NCI-H2227 (cell line): ENCODE data around the gene RNU5D-1.
"Not testable (repeated sequence)": the region's sequence is repeated elsewhere in the genome, so short reads cannot be mapped to it uniquely, and the experiment has no call there.

Experiments
- DNase-seq: peaks from one replicate; lab custom pipeline; 2025; ENCODE audit not compliant: unreplicated experiment; lab: John Stamatoyannopoulos, UW

The RNU5D-1 gene

DNA sequence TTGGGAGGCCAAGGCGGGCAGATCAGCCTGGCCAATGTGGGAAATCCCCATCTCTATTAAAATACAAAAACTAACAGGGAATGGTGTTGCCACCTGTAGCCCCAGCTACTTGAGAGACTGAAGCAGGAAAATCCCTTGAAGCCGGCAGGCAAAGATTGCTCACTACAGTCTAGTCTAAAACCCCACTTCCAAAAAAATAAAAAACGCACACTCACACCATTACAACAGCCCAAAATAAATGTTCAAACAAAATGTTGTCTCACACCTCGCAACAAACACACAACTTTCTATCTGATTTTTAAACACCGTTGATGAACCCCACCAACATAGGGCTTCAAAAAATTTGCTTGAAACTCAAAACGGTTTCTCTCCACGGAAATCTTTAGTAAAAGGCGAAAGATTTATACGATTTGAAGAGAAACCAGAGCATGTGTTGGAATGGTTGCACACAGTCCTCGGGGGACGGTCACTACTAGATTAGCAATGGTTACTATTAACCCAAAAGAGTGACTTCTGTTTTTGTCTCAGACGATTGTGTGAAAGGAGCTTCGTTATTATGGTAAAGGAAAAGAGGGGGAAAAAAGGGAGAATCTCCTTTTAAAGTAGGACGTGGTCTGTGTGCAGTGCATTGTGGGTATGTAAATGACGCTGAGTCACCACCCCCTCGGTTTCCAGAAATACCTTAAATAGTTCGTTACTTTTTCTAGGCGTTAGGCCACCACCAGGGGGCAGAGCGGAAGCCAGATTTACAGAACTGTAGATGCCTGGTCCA is at the start of gene RNU5D-1:
Gene RNU5D-1, minus strand, starts transcription at position 430 of the 772 bp plus-strand sequence.
- peak; percentile 96 for DNase-seq

DNA sequence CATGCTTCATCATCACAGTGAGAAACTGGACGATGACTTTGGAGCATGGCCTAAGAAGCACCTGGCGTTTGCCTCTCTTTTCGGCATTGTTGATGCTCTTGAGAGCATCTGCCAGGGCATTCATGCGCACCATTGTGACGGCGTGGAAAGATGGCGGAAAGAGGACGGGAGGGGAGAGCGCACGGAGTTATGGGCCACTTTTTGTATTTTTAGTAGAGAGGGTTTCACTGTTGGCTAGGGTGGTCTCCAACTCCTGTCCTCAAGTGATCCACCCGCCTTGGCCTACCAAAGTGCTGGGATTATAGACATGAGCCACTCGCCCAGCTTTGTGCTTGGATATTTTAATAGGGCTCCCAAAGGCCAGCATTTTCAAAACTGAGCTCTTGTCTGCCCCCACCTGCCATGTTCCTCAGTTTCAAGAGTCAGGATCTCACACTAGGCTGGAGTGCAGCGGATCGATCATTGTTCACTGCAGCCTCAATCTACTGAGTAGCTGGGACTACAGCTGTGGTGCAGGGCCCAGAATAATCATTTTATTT is 49.7 kb upstream of the RNU5D-1 start:
- no peak for DNase-seq

DNA sequence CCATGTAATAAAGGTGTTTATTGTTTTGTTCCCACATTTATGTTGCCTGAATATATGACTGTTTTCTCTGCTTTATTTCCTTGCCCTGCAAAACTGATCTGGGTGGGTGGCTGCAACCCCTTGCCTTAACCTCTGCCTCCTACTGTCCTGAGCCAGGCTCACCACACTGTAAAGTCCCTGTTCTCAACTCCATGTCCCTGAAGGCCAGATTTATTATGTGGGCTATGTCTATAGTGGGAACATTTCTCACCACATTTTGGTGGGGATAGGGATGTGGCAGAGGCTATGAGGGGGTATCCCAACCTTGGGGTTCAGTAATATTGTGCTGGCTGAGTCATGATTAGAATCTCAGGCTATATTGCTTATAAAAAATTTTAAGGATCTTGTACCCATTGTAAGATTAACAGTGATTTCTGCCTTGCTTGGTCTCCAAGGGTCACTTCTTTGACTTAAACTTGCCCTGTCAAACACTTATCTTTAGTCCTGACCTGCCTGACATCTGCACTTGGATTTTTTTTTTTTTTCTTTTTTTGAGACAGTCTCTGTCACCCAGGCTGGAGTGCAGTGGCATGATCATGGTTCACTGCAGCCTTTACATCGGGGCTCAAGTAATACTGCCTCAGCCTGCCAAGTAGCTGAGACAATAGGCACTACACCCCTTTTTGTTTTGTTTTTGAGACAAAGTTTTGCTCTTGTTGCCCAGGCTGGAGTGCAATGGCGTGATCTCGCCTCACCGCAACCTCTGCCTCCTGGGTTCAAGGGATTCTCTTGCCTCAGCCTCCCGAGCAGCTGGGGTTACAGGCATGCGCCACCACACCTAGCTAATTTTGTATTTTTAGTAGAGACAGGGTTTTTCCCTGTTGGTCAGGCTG is 48.0 kb upstream of the RNU5D-1 start:
- no peak for DNase-seq

DNA sequence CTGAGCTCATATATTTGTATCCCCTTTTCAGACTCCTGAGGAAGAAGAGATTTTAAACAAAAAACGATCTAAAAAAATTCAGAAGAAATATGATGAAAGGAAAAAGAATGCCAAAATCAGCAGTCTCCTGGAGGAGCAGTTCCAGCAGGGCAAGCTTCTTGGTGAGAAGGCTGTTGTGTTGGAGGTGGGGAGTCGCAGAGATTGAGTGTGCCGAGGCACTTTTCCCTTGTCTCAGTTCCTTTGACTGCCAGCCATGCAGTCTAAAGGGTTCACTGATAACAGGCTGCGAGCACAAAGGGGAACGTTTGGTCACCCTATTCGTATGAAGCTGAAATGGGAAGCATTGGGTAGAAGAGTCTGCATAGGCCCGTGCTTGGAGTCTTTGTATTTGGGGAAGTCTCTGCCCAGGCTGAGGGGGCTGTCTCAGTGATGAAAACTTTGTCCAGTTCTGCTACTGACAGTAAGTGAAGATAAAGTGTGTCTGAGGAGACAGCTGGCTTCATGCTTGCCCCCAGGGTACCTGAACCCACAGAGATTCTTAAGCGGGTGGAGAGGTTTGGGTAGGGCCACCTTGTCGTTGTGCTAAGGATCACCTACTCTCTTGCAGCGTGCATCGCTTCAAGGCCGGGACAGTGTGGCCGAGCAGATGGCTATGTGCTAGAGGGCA is 47.1 kb upstream of the RNU5D-1 start:
- DNase-seq = no peak

DNA sequence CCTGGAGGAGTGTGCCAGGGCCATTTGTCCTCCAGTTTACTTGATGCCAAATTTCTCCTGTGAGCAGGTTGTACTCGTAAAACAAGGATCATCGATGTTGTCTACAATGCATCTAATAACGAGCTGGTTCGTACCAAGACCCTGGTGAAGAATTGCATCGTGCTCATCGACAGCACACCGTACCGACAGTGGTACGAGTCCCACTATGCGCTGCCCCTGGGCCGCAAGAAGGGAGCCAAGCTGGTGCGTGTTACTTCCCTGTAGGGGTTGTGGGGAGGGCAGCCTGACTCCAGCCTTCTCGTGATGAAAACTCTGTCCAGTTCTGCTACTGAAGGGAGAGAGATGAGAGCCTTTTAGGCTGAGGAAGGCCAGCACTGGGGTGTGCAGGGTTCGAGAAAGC is 46.6 kb upstream of the RNU5D-1 start:
- DNase-seq = no peak

DNA sequence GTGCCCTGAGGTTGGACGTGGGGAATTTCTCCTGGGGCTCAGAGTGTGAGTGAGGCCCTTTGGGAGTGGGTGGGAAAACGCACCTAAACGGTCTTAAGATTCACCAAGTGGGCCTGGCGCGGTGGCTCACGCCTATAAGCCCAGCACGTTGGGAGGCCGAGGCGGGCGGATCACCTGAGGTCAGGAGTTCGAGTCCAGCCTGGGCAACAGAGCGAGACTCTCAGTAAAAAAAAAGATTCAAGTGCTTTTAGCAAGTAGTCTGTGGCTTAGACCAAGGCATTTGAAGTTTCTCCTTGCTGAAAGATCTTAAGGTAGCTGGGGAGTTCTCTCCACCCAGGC is 45.7 kb upstream of the RNU5D-1 start:
- no peak for DNase-seq

DNA sequence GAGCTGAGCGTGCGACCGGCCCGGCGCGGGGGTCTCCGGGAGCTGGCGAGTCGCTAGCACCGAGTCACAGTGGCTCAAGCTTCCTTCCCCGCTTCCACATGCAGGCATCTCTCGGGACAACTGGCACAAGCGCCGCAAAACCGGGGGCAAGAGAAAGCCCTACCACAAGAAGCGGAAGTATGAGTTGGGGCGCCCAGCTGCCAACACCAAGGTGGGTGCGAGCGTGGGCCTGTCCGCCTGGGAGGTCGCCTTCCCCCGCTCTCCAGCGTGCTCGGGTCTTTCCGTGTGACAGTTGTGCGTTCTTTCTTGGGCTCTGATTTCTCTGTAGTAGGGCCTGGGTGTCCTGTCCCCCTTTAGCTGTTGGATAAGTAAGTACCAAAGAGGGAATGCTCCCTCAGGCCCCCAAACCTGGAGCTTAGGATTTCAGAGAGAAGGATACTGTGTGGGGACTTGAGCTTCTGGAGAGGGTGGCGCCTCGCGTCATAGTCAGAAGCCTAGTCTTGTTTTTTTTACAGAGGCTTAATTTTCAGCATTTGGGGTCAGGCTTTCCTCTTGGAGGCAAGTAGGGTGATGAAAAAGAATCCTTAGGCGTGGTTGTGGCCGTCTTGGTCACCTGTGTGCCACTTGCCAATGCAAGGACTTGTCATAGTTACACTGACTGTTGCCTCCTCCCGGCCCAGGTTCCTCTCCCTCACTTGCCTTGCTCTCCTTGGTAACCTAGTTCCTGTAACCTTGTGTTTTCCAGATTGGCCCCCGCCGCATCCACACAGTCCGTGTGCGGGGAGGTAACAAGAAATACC is 45.2 kb upstream of the RNU5D-1 start:
- DNase-seq = no peak

DNA sequence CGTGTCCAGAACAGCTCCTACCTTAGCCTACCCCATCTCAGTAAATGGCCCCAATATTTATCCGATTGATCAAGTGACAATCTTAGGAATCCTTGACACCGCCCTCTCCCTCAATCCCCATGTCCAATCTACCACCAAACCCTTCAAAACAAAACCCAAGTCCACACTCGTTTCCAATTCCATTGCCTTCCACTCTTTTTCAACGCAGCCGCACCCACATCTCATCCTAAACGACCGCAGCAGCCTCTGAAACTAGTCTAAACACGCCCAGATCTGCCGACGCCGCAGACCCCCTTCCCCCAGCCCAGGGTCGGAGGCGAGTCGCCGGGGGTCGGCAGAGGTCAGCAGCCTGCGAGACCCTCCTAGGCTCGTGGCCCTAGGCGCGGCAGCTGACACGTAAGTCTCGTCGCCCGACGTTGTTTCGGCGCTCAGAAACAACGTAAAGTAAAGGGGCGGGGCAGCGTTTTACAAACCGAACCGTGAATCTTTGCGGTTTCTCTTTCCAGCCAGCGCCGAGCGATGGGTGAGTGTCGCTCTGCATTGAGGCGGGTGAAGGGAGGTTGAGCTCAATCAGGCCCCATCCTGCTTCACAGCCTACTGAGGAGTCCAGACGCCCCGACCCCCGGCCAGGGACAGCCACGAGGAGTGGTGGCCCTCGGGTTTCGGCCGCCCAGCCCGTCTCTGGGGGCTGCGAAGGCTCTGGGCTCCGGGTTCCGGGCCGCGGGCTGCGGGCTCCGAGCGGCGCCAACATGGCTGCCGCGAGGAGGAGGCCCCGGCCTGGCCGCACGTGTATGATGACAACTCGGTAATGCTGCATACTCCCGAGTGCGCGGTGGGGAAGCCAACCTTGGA is 44.3 kb upstream of the RNU5D-1 start, which contains the start of gene RPS8:
Gene RPS8, plus strand, starts transcription at position 463 of the 852 bp plus-strand sequence. Its CDS starts 57 bp downstream, at position 520.
- peak; percentile 98 for DNase-seq

DNA sequence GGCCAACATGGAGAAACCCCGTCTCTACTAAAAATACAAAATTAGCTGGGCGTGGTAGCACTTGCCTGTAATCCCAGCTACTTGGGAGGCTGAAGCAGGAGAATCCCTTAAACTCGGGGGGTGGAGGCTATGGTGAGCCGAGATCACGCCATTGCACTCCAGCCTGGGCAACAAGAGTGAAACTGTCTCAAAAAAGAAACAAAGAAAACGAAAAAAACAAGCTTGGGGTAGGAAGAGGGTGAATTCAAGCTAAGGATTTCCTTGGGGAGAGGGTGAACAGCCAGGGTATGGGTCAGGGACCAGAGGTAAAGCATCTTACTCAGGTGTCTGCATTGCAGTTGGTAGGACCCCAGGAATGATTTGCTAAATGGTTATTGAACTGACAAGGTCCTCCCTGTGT is 35.5 kb upstream of the RNU5D-1 start:
- not testable (repeated sequence) for DNase-seq

DNA sequence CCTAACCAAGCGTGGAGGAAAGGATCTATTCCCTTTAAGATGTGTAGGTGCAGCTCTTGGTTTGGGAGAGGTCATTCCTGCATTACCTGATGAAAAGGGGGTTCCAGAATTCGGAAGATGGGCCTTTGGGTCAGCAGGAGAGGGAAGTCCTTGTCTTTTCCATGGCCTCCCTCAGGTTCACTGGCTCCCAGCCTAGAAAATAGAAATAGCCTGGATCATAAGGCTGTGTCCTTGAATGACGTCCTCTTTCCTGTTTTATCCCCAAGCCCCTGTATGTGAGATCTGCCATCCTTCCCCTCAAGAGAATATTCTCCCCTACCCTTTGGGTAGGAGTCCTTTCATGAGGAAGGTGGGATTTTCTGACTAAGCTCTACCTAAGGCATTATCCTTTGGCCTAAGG is 29.9 kb upstream of the RNU5D-1 start:
- DNase-seq = no peak

DNA sequence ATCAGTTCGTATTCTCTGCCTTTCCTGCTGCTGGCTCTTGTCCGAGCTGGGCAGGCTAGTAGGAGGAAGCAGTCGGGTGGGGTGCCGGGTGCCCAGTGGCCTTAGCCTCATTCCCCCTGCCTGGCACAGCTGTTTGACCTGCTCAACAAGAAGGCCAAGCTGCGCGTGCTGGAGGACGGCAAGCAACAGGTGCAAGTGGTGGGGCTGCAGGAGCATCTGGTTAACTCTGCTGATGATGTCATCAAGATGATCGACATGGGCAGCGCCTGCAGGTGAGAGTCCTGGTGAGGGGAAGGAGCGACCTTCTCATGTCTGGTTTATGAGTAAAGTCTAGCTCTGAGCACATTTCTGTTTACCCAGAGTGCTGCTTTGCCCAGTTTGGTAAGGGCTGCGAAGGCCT is 28.1 kb upstream of the RNU5D-1 start:
- DNase-seq = no peak

DNA sequence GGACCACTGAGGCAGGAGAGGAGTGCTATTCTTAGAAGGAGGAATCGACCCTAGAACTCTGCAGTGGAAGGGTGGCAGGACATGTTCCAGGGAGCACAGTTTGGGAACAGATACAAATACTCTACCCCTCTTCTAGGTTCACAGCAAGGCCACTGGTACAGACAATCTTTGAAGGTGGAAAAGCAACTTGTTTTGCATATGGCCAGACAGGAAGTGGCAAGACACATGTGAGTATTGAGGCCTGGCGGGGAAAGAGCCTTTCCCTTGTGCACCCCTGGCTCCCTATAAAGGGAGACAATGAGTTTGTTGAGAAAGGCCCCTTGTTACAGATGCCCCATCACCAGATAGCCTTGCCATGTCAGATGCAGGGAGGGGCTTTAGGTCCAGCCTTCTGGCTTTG is 26.4 kb upstream of the RNU5D-1 start:
- no peak for DNase-seq

DNA sequence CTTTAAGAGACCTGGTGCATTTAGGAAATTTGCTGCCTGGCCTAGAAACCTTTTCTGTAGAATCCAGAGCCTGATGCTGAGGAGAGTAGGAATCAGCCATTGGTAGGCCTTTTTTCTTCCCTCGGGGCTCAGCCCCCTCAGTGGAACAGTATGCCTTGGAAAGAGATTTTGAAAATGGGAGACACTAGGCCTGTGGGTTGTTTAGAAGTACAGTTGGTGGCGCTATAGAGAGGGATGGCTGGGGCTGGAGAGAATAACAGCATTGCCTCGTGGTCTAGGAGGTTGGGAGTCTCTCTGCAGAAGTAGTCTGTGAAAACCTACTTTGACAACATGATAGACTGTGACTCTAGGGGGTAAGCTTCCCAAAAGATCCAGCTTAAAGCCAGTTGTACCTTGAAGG is 16.9 kb upstream of the RNU5D-1 start:
- DNase-seq = no peak

DNA sequence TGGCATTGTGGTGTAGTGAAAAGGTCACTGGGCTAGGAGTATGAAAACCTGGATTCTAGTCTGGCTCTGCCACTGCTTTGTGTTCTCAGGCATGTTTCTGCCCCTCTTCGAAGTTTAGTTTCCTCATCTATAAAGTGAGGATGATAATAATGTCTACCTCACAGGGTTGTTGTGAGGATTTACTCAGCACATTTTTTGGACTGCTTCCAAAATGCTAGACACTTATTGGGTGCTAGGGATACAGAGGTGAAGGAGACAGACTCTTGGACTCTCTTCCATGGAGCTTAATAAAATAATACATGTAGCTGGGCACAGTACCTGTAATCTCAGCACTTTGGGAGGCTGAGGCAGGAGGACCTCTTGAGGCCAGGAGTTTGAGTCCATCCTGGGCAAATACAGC is 12.2 kb upstream of the RNU5D-1 start:
- DNase-seq = no peak

DNA sequence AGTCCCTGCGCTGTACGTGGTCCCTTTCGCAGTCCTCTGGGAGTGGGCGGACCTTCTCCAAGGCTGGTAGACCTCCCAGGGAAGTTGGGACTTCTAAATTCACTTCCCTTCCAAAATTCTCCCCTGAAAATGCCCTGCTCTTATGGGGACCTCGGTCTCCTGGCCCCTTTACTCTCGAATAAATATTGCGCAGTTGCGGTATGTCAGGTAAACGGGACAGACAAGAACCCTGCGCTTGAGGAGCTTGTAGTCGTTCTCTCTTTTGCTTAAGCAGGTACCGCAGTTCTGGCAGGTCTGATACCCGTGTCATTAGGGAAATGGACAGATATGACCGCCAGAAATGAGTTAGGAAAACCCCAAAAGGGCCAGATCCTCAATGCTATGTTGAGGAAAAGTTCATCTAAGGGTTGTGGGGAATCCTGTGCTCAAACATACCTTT is 9.2 kb upstream of the RNU5D-1 start:
- no peak for DNase-seq

DNA sequence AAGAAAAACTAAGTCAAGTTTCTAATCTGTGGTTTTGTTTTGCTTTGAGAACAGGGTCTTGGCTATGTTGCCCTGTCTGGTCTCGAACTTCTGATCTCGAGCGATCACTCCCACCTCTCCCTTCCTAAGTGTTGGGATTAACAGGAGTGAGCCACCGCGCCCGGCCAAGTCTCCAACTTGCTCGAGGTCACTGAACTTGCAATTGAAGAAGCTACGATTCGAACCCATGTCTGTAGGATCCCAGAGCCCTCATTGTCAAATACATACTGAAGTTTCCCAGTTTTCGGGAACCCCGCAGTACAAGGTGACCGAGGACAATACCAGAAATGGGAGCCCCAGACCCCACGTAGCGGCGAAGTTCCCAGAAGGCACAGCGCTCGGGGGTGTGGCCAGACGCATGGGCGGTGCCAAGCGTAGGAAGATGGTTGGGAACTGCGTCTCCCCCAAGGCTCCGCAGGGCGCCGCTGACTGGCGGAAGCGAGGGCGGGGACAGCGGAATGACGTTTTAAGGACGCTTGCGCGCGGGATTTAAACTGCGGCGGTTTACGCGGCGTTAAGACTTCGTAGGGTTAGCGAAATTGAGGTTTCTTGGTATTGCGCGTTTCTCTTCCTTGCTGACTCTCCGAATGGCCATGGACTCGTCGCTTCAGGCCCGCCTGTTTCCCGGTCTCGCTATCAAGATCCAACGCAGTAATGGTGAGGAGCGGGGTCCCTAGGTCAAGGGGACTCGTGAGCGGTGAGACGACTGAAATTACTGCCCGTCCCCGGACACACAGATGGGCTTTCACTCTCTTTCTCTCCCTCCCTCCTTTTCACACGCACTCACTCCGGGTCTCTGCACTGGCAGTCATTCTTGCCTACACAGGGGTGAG is 8.6 kb upstream of the RNU5D-1 start, which contains the start of gene KIF2C:
Gene KIF2C, plus strand, starts transcription at position 531 of the 872 bp plus-strand sequence. Its CDS starts 96 bp downstream, at position 627.
- DNase-seq = peak; percentile 99

DNA sequence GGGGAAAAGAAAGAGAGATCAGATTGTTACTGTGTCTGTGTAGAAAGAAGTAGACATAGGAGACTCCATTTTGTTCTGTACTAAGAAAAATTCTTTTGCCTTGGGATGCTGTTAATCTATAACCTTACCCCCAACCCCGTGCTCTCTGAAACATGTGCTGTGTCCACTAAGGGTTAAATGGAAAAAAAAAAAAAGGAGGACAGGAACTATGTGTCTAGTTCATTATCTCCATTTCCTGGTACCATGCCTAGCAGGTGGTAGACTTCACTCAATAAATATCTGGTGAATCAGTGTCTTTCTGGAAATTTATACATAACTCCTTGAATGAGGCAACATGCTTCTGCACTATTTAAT is 8.0 kb upstream of the RNU5D-1 start:
- DNase-seq = not testable (repeated sequence)

DNA sequence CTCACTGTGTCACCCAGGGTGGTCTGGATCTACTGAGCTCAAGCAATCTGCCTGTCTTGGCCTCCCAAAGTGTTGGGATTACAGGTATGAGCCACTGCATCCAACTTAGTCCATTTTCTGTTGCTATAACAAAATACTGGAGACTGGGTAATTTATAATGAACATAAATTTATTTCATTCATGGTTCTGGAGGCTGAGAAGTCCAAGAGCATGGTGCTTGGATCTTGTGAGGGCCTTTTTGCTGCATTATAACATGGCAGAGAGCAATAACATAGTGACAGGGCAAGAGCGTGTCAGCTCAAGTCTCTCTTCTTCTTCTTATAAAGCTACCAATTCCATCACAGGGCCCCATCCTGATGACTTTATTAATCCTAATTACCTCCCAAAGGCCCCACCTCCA is 5.0 kb upstream of the RNU5D-1 start:
- no peak for DNase-seq

DNA sequence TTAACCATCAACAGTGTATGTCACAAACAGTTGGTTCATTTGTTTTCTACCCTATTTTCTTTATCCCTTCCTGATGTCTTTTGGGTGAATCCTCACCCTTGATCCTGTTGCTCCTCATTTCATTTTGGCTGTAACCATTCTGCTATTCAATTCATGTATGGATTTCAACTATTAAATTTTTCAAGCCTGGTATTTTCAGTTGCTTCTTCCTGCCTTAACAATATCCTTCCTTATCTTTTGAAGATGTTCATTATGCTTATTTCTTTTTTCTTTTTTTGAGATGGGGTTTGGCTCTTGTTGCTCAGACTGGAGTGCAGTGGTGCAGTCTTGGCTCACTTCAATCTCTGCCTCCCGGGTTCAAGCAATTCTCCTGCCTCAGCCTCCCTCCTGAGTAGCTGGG is 2.8 kb upstream of the RNU5D-1 start:
- no peak for DNase-seq
